OCI-LY7 (cell line): ENCODE measurements around the gene SNAP29. TPM values are rescaled to one million over a fixed set of nuclear protein-coding genes. Genes with fewer than 3 reads are reported as not detected.

Experiments
- BruUV-seq: library from RNA; stranded (reverse); fragments of 400-500 nt; replicated peaks from 2 replicates; lab custom pipeline; 2021; lab: Mats Ljungman, UMichigan
- CTCF ChIA-PET: fragments of 300-600 bp; sonication (Branson Sonifier 250); formaldehyde crosslinking; loops from one replicate; lab custom pipeline; 2022; ENCODE audit warnings: antibody characterized with exemption; ENCODE audit not compliant: unreplicated experiment; lab: Charles Lee
- POLR2A ChIA-PET: fragments of 300-600 bp; sonication (Branson Sonifier 250); formaldehyde crosslinking; loops from one replicate; lab custom pipeline; 2022; ENCODE audit warnings: antibody characterized with exemption; lab: Charles Lee
- DNase-seq: peaks from one replicate; pipeline ENCODE4 v3.0.0-alpha.2; 2015; ENCODE audit warnings: low spot score
- H2AFZ ChIP-seq: fragments of 200-600 bp; sonication (generic), shearing (Covaris generic); 2 replicates; pipeline ENCODE4 v1.6.1; 2014; ENCODE audit warnings: mild to moderate bottlenecking, antibody characterized with exemption, low read length, moderate library complexity
- H3K27ac ChIP-seq: fragments of 200-600 bp; sonication (generic); 2 replicates; pipeline ENCODE4 v1.5.1; 2014; ENCODE audit warnings: mixed run types, low read depth, mild to moderate bottlenecking, moderate library complexity, low read length, inconsistent platforms; ENCODE audit not compliant: poor library complexity, severe bottlenecking
- H3K36me3 ChIP-seq: fragments of 200-600 bp; sonication (generic); 2 replicates; pipeline ENCODE4 v1.6.1; 2014; ENCODE audit warnings: mild to moderate bottlenecking, antibody characterized with exemption, low read length, moderate library complexity, mixed read lengths; ENCODE audit not compliant: insufficient read depth
- H3K4me1 ChIP-seq: fragments of 200-600 bp; sonication (generic); 2 replicates; pipeline ENCODE4 v1.5.1; 2014; ENCODE audit warnings: mild to moderate bottlenecking, low read length; ENCODE audit not compliant: insufficient read depth, poor library complexity, severe bottlenecking
- H3K4me2 ChIP-seq: fragments of 200-600 bp; sonication (generic); 2 replicates; pipeline ENCODE4 v1.6.1; 2014; ENCODE audit warnings: mild to moderate bottlenecking, low read length
- H3K4me3 ChIP-seq: fragments of 200-600 bp; sonication (generic); 2 replicates; pipeline ENCODE4 v1.5.1; 2014; ENCODE audit warnings: mild to moderate bottlenecking, low read depth, low read length; ENCODE audit not compliant: poor library complexity, severe bottlenecking
- H3K79me2 ChIP-seq: fragments of 200-600 bp; sonication (generic); 2 replicates; pipeline ENCODE4 v1.6.1; 2016; ENCODE audit warnings: low read depth, mild to moderate bottlenecking, low read length, moderate library complexity, mixed read lengths; ENCODE audit not compliant: insufficient read depth
- H3K9me2 ChIP-seq: fragments of 200-600 bp; sonication (generic); 2 replicates; pipeline ENCODE4 v1.6.1; 2016; ENCODE audit warnings: mild to moderate bottlenecking, low read length, mixed read lengths; ENCODE audit not compliant: insufficient read depth
- H3K9me3 ChIP-seq: fragments of 200-600 bp; sonication (generic); 2 replicates; pipeline ENCODE4 v1.6.1; 2014; ENCODE audit warnings: mild to moderate bottlenecking, mixed run types, low read length, mixed read lengths
- H4K20me1 ChIP-seq: fragments of 200-600 bp; sonication (generic); 2 replicates; pipeline ENCODE4 v1.6.1; 2014; ENCODE audit warnings: mild to moderate bottlenecking, antibody characterized with exemption, low read length, moderate library complexity, mixed read lengths; ENCODE audit not compliant: insufficient read depth
- EZH2phosphoT487 ChIP-seq: fragments of 200-600 bp; sonication (generic); IDR thresholded peaks from 2 replicates; pipeline ENCODE4 v1.6.1; 2018; ENCODE audit warnings: low read depth, borderline replicate concordance, mild to moderate bottlenecking, mixed run types, antibody characterized with exemption, low read length, moderate library complexity, mixed read lengths
- intact Hi-C: fragments of 100-400 bp; cut with micrococcal nuclease; formaldehyde crosslinking; loops from one replicate; pipeline ENCODE4 v1.10.0; 2022; ENCODE audit not compliant: unreplicated experiment
- total RNA-seq, 2 experiments: library from RNA; depleted of rRNA in 1 of 2; stranded (reverse); fragments of >200 nt in 1 of 2; shearing (Covaris generic) in 1 of 2; gene quantifications; 2 replicates each; pipeline ENCODE4 v1.2.3, GENCODE V29; 2014 to 2022
- TF ChIP-seq, protein P1 (sequence below): fragments of 200-600 bp; sonication (generic); conservative IDR thresholded peaks from 2 replicates; pipeline ENCODE4 v1.5.1; 2014; ENCODE audit warnings: mild to moderate bottlenecking, antibody characterized with exemption, low read length, moderate library complexity, mixed read lengths

The SNAP29 gene
- total RNA-seq, 2 experiments from 2014 or later: 12.7 to 26.9 TPM

DNA sequence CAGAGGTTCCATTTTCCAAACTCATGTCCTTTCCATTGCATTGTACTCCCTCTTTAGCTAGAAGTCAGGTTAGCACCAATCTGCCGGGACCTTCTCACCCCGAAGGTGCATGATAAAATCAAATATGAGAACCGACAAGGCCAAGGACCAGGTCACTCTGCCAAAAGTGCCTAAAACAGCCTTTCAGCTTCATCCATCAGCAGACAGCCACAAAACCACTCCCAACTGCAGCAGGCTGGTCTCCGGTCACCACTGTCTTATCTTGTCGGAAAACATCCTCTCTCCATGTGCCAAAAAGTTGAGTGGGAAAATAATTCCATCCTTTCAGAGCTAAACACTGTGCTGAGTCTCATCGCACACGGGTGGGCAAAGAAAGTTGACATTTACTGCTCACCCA is 1.6 kb upstream of the SNAP29 start:
- Histone ChIP-seq H3K4me3 (peak overlapping the region; percentile 94), H3K79me2 (peaks cover 56% of the 10 kb centered on the region; the same call in 1 of the 2 replicates), H2AFZ (no peak overlapping the region), H3K4me1 (peaks cover 22% of the 10 kb centered on the region), H3K9me2 (no peaks in the 10 kb centered on the region), H3K36me3 (no peaks in the 10 kb centered on the region; the same call in 1 of the 2 replicates), H3K9me3 (no peaks in the 10 kb centered on the region), H3K4me2 (peak overlapping the region; percentile 88), H4K20me1 (peaks cover 10% of the 10 kb centered on the region; the same call in 1 of the 2 replicates), H3K27ac (no peak overlapping the region)
- intact Hi-C loops: loop anchor here (10.0 kb wide), 1 partner anchor 148 kb away; the partner anchor contains the start of gene THAP7
- CTCF ChIA-PET: no interaction called here
- no TSS peak for BruUV-seq
- no peak for DNase-seq
- TF ChIP-seq, protein P1, sequence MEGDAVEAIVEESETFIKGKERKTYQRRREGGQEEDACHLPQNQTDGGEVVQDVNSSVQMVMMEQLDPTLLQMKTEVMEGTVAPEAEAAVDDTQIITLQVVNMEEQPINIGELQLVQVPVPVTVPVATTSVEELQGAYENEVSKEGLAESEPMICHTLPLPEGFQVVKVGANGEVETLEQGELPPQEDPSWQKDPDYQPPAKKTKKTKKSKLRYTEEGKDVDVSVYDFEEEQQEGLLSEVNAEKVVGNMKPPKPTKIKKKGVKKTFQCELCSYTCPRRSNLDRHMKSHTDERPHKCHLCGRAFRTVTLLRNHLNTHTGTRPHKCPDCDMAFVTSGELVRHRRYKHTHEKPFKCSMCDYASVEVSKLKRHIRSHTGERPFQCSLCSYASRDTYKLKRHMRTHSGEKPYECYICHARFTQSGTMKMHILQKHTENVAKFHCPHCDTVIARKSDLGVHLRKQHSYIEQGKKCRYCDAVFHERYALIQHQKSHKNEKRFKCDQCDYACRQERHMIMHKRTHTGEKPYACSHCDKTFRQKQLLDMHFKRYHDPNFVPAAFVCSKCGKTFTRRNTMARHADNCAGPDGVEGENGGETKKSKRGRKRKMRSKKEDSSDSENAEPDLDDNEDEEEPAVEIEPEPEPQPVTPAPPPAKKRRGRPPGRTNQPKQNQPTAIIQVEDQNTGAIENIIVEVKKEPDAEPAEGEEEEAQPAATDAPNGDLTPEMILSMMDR: no peak
- no peak for TF ChIP-seq EZH2phosphoT487
- POLR2A ChIA-PET: interaction anchor here (1.1 to 1.3 kb wide), 2 partner anchors 12 to 125 kb away, joined by 3 read pairs; no protein-coding TSS in a partner anchor

DNA sequence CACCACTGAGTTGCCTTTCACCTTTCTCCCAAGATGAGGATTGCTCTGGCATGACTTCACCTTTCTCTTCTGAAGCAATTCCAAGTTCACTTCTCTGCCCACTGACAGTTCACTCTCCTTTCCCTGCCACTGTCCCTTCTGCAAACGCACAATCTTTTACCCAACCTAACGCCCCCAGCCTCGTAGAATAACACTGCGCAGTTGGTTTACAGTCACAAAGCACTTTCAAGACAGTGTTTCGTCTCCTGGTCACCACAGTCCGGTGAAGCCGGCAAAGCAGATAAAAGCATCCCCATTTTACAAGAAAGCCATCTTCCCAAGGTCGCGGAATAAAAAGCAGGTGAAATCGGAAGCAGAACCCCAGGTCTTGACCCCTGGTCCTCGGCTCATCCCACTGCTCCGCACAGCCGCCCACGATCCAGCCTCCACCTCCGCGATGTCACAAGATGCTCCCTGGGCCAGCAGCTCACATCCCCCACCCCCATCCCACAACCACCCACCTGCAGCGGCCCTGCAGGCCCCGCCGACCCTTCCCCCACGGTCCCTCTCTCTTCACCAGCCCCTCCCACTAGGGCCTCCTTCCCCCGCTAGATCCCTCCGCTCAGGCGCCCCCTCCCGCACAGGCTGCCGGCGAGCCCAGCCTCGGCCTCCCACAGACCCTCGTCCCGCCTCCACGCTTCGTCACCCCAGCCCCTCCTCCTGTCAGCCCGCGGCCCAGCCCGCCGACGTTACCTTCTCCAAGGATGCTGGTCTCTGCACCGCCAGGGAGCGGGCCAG is 781 bp upstream of the SNAP29 start:
- POLR2A ChIA-PET: no interaction called here
- peaks cover 48% of the 10 kb centered on the region; the same call in 1 of the 2 replicates for H3K79me2 ChIP-seq
- H3K9me3 ChIP-seq: no peaks in the 10 kb centered on the region
- DNase-seq: peak; percentile 76
- no peaks in the 10 kb centered on the region for H3K9me2 ChIP-seq
- peaks cover 10% of the 10 kb centered on the region; the same call in 1 of the 2 replicates for H4K20me1 ChIP-seq
- peak overlapping the region; percentile 34; the same call in 1 of the 2 replicates for H2AFZ ChIP-seq
- BruUV-seq: no TSS peak
- peak overlapping the region; percentile 41 for H3K27ac ChIP-seq
- TF ChIP-seq EZH2phosphoT487: no peak
- TF ChIP-seq, protein P1: no peak
- peaks cover 22% of the 10 kb centered on the region for H3K4me1 ChIP-seq
- peak overlapping the region; percentile 94 for H3K4me3 ChIP-seq
- CTCF ChIA-PET: no interaction called here
- peaks cover 6% of the 10 kb centered on the region; the same call in 1 of the 2 replicates for H3K36me3 ChIP-seq
- intact Hi-C loops: loop anchor here (2.0 to 10.0 kb wide), 2 partner anchors 59 to 147 kb away; partner anchors contain the start of genes CRKL and THAP7
- peak overlapping the region; percentile 88 for H3K4me2 ChIP-seq
